NCI-H2107 (cell line): Measurements from ENCODE around the gene PRKAG2.
"Not testable (repeated sequence)": the region's sequence is repeated elsewhere in the genome, so short reads cannot be mapped to it uniquely, and the experiment has no call there.

Source experiments
- DNase-seq: peaks from one replicate; lab custom pipeline; 2025; lab: John Stamatoyannopoulos, UW

Gene PRKAG2

DNA sequence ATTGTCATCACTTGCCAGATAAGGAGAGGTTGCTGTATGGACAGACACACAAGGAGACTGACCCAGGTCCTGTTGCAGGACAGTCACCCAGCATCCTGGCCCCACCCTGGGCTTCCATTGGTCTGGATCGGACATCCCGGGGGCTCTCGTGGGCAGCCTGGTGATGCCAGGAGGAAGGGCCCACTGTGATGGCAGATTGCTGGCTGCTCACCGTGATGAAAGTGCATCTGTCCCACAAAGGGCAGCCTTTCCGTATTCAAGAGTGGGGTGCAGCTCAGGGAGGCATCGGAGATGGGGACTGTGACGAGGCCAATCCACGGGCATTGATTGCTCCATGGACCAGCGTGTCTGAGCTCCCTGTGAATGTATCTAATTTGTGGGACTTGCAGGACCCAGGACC, 41.3 kb downstream of the PRKAG2 start:
- DNase-seq: no peak

DNA sequence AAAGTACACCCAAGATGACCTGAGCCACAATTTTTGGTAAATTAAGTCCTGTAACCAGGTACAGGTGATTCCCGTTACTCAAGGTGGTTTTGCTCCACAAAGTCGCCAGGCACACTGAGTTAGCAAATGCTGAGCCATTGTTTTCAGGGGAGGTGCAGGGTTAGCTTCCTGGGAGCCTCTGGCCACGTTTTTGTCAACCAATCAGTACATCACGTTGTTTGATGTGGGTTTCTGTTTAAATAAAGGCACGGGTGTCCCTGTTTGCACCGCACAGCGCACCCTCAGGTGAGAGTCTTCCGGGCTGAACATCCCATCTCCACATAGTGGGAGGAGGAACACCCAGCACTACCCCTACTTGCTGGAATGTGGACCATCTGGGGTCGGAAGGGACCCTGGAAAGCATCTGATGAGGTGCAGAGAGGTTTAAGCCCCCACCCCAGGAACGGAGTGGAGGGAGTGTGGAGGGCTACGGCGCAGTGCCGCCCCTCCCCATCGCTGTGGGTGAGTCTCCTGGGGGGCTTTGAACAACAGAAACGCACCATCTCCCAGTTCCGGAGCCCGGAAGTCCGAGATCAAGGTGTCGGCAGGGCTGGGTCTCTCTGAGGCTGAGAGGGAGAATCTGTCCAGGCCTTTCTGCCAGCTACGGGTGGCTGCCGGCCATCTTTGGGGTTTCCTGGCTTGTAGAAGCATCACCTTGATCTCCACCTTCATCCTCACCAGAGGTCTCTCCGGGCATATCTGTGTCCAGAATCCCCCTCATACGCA, 42.5 kb downstream of the PRKAG2 start:
- DNase-seq: no peak

DNA sequence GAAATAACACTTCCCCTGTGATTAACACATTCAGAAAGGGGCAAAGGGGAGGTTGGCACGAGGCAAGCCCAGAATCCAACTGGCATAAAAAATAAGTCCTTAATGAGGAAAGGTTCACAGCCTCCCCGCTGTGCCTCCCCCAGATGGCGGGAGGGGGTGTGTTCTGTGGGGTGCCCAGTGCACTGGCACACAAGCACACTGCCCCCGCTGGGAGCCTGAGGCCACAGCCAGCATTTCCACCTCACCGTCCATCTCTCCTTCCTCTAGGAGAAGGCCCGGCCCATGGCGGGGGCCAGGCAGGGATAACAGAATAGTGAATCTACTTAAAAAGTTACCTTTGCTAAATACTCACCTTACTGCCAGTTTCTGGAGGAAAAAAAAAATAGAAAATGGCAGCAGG, 43.2 kb downstream of the PRKAG2 start:
- no peak for DNase-seq

DNA sequence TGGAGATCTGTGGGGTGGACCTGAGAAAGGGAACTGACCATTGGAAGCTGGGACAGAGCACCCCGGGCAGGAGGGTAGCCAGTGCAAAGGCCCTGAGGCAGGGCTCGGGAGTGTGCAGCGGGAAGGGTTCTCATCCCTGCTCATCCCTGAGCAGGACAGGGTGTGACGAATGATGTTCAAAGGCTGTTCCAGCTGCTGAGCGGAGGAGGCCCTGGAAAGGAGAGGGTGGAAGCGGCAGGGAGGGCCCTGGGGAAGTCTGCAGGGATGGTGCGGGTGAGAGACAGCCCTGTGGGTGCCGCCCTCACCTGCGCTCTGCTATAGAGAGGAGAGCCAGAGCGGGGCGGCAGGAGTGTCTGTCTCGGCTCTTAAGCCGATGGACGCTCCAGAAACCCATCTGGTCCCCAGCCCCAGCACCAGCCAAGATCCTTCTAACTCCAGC, 43.7 kb downstream of the PRKAG2 start:
- no peak for DNase-seq

DNA sequence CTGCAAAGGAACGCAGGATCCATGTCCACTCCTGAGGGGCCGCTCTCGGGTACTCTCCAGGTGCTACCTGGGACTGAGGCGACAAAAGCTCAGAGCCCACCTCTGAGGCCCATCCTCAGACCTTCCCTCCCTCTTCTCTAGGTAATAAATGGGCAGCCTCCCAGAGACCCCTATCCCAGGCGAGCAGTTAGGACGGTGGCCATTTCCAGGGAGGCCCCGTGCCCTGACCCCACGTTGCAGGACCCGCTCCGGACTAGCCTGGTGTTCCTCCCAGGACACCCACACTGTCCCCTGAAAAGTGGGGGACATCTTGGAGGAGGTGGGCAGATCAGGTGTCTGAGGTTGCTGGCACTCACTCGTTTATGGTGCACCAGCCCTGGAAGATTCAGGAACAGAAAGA, 44.3 kb downstream of the PRKAG2 start:
- no peak for DNase-seq

DNA sequence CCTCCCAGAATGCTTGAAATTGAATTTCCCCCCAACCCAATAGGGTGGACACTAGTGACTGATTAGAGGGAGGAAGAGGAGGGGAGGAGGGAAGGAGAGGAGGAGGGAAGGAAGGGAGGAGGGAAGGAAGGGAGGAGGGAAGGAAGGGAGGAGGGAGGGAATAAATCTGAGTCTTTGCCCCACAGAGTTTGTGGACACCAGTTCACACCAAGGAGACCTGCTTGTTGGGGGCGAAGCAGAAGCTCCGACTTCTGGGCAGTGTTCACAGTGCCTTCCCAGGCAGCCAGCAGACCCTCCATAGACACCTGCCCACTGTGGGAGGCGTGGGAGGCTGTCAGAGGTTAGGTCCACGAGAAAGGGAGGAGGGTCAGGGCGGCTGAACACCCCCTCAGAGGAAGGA, 44.8 kb downstream of the PRKAG2 start:
- DNase-seq: no peak

DNA sequence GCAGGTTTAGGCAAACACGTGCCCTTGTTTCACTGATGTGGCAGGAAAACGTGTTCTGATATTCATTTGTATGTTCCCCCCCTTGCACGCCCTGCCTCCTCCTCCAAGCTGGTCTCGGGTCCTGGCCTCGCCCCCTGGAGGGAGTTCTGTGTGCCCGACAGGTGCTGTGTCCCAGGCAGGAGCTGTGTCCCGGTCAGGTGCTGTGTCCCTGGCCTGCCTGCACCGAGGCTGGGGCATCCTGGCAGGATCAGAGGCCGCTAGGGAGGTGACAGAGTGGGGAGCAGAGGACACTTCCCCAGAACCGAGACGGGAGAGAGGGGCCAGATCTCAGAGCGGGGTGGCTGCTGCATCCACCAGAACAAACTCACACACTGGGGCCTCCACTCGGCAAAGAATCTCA, 45.3 kb downstream of the PRKAG2 start:
- no peak for DNase-seq

DNA sequence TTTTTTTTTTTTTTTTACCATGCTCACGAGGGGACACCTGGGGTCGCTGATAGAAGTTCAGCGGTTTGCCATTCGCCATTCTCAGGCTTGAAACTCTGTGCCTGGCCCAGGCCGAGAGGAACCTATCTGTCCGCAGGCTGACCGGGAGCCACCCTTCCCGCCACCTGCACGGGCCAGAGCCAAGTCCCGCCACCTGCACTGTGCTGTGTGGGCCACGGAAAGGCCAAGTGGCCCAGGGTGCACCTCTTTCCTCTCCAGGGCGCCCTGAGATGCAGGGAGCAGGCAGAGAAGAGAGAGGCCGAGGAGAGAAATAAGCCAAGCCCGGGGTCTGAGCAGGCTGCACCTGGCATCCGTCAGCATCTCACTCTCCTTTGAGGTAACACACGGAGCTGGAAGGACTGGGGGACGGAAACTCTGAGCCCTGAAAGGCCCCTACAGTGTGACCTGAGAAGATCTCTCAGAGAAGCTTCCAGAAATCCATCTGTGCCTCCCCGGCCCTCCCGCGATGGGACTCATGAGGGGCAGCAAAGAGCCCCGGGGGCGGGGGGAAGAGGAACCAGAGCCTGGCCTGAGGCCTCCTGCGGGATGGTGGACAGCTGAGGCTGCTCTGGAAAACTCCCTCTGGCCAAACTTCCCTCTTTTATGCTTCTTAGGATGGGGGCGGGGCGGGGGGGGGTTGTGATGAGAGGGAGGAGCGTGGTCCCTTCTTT, 46.6 kb downstream of the PRKAG2 start:
- no peak for DNase-seq

DNA sequence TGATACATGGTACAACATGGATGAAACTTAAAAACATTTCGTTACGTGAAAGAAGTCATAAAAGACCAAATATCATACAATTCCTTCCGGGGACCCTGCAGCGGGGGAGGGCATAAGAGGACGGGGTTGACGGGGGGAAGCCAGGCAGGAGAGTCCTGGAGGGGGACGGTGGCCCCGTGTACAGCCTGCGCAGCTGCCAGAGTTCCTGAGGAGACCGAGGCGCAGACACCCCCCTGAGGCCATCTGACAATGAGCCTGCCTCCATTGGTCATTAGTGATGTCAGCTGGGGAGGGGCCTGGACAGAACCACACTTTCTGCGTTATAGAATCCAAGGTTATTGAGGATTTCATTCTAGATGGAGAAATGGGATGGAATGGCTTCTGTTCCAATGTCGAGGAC, 47.2 kb downstream of the PRKAG2 start:
- no peak for DNase-seq

DNA sequence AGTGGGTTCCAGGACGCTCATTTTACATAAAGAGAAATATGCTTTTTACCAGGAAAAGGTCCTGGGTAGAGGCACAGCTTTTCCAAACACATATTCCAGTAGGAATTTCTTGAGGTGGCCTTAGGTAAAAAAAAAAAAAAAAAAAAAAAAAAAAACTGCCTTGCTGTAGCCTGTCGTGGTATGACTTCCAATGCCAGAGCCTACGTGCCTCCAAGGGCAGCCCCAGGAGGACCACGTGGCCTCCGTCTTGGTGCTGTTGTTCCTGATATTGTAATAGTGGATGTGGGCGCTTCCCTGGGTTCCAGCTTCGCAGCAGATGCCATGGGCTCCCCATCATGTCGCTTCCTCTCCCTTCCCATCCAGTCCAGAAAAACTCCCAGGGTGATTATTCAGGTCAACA, 49.3 kb downstream of the PRKAG2 start:
- peak; percentile 65 for DNase-seq

DNA sequence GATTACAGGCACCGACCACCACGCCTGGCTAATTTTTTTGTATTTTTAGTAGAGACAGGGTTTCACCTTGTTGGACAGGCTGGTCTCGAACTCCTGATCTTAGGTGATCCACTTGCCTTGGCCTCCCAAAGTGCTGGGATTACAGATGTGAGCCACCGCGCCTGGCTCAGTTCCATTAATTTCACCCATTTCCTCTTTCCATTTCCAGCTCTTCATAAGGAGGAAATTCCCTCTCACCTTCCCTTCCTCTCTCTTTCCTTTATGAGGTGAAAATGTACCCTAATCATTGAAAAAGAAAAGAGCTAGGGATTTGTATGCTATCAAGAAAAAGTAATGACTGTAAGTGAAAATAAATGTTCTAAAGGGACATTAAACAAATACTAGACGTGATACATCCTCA, 50.6 kb downstream of the PRKAG2 start:
- DNase-seq: not testable (repeated sequence)

DNA sequence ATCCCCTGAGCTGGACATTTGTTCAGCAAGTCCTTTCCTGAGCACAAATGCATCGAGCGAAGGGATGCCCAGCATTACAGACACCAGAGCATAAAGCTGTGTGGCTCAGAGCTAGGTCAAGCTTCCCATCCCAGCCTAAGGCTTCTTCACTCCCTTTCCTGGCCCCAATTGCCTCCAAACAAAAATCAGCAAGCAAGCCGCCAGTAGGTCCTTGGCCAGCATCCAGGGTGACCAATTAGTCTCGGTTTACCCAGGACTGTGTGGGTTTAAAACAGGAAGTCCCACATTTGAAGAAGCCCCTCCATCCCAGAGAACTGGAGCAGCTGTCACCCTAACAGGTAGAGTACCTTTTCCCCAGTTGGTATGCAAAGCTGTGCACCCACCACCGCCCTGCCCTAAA, 51.2 kb downstream of the PRKAG2 start:
- DNase-seq: no peak

DNA sequence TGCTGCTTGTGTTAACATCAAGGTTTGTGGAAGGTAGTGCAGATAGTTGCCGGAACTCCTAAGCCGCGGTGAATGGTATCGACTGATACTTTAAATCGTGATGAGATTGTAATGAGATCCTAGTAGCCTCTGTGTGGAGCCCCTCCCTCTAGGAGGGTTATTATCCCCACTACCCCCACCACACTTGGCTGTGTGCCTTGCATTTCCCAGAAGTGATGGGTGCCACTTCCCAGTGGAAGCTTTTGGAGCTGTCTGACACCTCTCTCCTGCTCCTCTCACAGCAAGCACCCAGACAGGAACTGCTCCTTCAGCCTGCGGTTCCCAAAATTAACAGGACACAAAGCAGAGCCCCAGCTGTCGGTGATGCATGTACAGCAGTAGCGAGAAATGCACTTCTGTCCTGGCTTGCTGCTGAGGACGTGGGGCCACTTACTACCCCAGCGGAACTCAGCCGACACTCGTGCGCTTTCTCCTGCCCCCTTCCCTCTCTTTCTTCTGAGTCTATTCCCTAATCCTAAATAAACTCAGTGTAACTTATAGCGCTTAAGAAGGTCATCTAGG, 52.5 kb downstream of the PRKAG2 start:
- DNase-seq: no peak

DNA sequence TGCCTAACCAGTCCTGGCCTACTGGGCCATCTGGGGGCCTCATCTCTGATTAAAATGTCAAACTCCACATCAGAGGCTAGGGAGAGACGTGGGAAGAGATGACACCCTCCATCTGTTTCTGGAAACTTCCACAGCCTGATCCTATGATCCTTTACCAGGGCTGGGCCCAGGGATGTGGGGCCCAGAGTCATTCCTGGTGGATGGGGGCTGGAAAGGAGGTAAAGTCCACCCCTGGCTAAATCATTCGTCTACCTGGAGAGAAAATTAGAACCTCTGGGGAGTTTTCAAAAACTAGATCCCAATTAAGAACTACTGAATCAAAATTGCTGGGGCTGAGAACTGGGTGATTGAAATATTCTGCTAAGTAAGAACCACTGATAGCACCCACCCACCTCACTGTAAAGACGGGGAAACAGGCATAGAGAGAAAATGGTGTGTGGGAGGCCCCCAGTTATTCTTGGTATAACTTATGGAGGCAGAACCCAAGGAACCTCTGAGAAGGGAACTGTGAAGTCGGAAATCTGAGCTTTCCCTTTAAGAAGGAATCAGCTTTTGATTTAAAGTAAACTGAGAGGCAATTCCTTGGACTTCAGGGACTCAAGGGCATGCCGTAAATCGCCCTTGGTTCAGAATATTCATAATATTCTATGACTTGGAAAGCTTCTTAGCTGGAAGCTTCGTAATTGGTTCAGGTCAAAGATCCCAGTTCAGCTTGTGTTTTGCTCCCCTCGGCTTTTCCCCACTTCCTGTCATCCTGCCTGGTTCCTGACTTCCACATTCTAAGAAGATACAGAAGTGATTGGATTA, 53.1 kb downstream of the PRKAG2 start:
- DNase-seq: no peak

DNA sequence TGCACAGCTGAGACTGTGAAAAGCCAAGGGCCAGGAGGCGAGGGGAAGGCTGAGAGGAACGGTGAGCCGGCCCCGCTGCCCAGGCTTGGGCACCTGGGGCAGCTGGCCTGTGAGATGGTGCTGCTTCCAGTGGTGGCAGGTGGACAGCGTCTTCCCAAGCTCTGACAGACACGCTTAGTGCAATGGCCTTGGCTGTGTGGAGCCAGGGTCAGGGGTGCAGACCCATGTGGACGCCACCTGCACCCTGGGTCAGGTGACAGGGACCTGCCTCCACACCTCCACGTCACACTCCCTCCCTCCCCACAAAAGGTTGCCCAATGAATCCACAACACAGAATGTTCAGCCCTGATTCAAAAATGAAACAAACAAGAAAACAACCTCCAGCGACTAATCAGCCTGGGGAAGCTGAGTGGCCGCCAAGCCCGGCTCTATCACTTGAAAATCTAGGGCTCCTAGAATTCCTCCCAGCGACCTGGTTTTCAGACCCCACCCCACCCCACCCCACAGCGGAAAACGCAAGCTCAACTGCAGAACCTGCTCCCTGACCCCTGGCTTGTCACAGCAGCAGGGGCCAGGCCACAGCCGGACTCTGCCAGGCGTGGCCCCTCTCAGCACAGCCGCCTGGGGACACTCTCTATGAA, 54.3 kb downstream of the PRKAG2 start:
- DNase-seq: no peak

DNA sequence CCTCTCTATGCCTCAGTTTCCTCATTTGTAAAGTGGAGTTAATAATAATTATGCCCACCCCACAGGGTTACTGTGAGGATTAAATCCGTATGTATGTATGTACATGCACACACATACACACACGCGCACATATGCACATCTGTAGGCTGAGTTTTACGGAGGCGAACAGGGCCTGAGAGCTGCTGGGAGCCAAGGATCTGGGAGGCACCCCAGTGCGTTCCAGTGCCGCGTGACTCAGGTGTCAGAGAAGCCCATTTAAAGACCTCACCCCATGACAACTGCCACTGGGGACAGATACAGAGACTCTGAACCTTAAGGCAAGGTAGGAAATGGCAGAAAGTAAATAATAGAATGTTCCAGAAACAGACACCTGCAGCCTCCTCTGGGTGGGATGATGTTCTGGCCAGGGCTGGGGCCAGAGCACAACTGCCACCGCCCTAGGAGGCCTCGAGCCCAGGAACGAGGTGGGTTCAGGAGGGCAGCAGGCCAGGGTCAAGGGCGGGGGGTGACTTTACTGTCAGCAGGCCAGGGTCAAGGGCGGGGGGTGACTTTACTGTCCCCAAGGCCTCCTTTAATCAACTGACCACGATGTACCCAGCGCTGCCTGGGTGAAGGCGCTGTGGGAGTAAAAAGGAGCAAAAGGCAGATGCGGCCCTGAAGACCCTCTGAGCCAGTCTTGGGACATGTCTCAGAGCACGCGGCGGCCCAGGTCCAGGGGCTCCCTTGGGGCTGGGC, 54.9 kb downstream of the PRKAG2 start:
- DNase-seq: no peak

DNA sequence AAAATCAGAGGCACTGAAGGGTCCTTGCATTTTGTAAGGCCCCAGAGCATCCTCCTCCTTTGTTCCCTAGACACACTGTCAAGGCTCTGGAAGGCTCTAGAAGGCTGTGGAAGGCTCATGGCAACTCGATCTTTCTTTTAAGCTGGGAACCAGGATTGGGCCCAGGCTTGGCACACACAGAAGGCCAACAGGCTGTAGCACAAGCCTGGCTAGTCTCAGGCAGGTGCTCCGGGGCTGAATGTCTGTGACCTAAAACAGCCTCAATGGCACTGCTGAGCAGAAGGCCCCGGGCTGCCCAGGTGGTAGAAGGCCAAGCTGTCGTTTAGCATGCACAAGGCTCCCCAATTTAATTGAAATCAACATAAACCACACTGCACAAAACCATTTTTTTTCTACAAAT, 55.7 kb downstream of the PRKAG2 start:
- no peak for DNase-seq

DNA sequence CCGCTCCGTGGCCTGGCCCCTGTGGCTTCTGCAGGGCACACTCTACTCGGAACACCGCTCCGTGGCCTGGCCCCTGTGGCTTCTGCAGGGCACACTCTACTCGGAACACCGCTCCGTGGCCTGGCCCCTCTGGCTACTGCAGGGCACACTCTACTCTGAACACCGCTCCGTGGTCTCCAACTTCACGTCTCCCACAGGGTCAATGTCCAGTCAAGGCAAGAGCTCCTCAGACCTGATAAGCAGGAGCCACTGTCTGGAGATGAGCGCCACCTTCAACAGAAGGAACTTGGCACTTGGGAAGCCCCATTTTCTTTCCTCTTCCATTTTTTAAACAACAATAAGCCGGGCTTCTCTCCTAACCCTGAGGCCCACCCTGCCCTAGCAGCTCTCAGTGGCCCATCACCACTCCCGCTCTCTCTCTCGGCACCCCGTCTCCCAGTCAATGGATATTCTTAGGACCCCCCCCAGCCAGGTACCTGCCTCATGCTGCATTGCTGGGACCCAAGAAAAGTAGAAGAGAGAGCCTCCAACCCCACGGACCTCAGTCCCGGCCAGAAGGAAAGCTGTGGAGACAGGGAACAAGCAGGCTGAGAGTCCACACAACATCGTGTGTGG, 56.3 kb downstream of the PRKAG2 start:
- no peak for DNase-seq

DNA sequence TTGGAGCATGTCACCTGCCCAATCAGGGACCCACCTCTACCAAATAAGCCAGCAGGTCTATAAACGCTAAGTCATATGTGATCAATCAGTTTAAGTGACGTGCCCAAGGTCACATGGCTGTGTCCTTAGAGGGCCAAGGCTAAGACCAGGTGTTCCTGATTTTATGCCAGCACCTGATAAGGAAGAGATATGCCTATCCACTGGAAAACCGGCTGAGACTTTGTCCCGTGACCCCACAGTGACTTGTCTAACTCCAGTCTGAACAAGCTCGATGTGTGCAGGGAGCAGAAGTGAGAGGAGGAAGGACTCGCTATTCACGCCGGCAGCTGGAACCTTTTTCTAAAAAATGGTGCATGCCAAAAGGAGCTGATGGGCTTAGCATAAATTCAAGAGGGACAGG, 57.0 kb downstream of the PRKAG2 start:
- DNase-seq: no peak

DNA sequence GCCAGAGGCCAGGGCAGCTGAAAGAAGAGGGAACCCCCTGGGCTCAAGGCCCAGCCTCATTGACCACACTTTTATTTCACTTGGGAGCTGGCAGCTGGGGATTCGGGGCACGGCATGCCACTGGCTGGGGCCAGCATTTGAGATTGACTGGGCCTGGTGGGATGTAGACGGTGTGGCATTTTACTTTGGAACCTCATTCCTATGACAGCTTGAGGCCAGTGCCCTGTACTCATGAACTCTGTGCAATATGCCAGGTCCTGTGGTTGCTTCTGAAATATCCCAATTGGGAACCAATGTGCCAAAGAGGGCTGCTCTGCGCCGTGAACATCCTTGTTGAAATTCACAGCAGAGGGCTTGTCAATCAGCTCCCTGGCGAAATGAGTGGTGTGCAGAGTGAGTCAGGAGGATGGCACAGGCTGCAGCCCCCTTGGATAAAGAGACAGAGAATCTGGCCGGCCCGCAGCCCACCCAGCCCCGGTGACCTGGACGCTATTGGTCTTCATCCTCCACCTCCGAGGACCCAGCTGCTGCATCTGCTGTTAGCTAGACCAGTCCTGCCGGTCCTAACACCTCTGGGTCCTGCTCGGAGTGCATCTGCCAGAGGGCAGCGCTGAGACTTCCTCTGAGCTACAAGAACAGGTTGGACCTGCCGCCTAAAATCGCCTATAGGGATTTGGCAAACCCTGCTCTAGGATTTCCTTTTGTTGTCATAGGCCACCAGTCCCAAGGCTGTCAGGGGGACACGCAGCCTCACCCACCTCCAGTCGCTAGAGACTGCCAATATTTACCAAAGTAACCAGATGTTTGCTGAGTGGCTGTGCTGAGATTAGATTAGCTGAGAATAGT, 58.0 kb downstream of the PRKAG2 start:
- no peak for DNase-seq
